ENCODE data around the gene FMN1.

The FMN1 gene

GRCh38 chr15:32818758-32819447, 375.6 kb downstream of the FMN1 start:
- no peak for DNase-seq (ENCODE audit: insufficient read length)
- peak; percentile 14 for FAIRE-seq
- no peak for TF ChIP-seq TAF1 (IDR thresholded peaks at IDR 0.05; ENCODE audit: borderline replicate concordance, low read depth, low read length)
- no peak for TF ChIP-seq POLR2A (IDR thresholded peaks at IDR 0.05; ENCODE audit: low read depth, low read length)
- no peak for TF ChIP-seq POLR2AphosphoS5 (IDR thresholded peaks at IDR 0.05; ENCODE audit: low read depth, low read length)

- TF ChIP-seq POLR2AphosphoS5 (IDR thresholded peaks at IDR 0.05; ENCODE audit: low read depth, low read length) (no peak), POLR2A (IDR thresholded peaks at IDR 0.05; ENCODE audit: low read depth, low read length) (no peak), TAF1 (IDR thresholded peaks at IDR 0.05; ENCODE audit: borderline replicate concordance, low read depth, low read length) (no peak)
- DNase-seq (ENCODE audit: insufficient read length) (no peak), FAIRE-seq (no peak)
These were observed 376.9 kb downstream of the FMN1 start for GRCh38 chr15:32817577-32817976.

- no peak for FAIRE-seq
- no peak for DNase-seq (ENCODE audit: insufficient read length)
These were observed 387.2 kb downstream of the FMN1 start for GRCh38 chr15:32807331-32807730.

GRCh38 chr15:32803631-32804030, 390.9 kb downstream of the FMN1 start:
- no peak for DNase-seq (ENCODE audit: insufficient read length)

More at GRCh38 chr15:32807331-32807730, 387.2 kb downstream of the FMN1 start:
- TF ChIP-seq TAF1 (IDR thresholded peaks at IDR 0.05; ENCODE audit: borderline replicate concordance, low read depth, low read length) = no peak
- no peak for TF ChIP-seq POLR2A (IDR thresholded peaks at IDR 0.05; ENCODE audit: low read depth, low read length)
- no peak for TF ChIP-seq POLR2AphosphoS5 (IDR thresholded peaks at IDR 0.05; ENCODE audit: low read depth, low read length)

GRCh38 chr15:32802286-32802936, 392.1 kb downstream of the FMN1 start:
- FAIRE-seq = no peak
- DNase-seq (ENCODE audit: insufficient read length) = no peak
- TF ChIP-seq POLR2A (IDR thresholded peaks at IDR 0.05; ENCODE audit: low read depth, low read length) (no peak), POLR2AphosphoS5 (IDR thresholded peaks at IDR 0.05; ENCODE audit: low read depth, low read length) (no peak), TAF1 (IDR thresholded peaks at IDR 0.05; ENCODE audit: borderline replicate concordance, low read depth, low read length) (no peak)

More at GRCh38 chr15:32803631-32804030, 390.9 kb downstream of the FMN1 start:
- no peak for TF ChIP-seq POLR2A (IDR thresholded peaks at IDR 0.05; ENCODE audit: low read depth, low read length)
- TF ChIP-seq TAF1 (IDR thresholded peaks at IDR 0.05; ENCODE audit: borderline replicate concordance, low read depth, low read length) = no peak
- TF ChIP-seq POLR2AphosphoS5 (IDR thresholded peaks at IDR 0.05; ENCODE audit: low read depth, low read length) = no peak
- no peak for FAIRE-seq

GRCh38 chr15:32799936-32800535, 394.5 kb downstream of the FMN1 start:
- no peak for DNase-seq (ENCODE audit: insufficient read length)
- TF ChIP-seq TAF1 (IDR thresholded peaks at IDR 0.05; ENCODE audit: borderline replicate concordance, low read depth, low read length) (no peak), POLR2A (IDR thresholded peaks at IDR 0.05; ENCODE audit: low read depth, low read length) (no peak), POLR2AphosphoS5 (IDR thresholded peaks at IDR 0.05; ENCODE audit: low read depth, low read length) (no peak)
- no peak for FAIRE-seq

GRCh38 chr15:32796856-32797255, 397.7 kb downstream of the FMN1 start:
- TF ChIP-seq TAF1 (IDR thresholded peaks at IDR 0.05; ENCODE audit: borderline replicate concordance, low read depth, low read length) (no peak), POLR2AphosphoS5 (IDR thresholded peaks at IDR 0.05; ENCODE audit: low read depth, low read length) (no peak), POLR2A (IDR thresholded peaks at IDR 0.05; ENCODE audit: low read depth, low read length) (no peak)
- FAIRE-seq (no peak), DNase-seq (ENCODE audit: insufficient read length) (no peak)

GRCh38 chr15:32794973-32795372, 399.5 kb downstream of the FMN1 start:
- no peak for DNase-seq (ENCODE audit: insufficient read length)
- FAIRE-seq = no peak
- TF ChIP-seq POLR2A (IDR thresholded peaks at IDR 0.05; ENCODE audit: low read depth, low read length) (no peak), TAF1 (IDR thresholded peaks at IDR 0.05; ENCODE audit: borderline replicate concordance, low read depth, low read length) (no peak), POLR2AphosphoS5 (IDR thresholded peaks at IDR 0.05; ENCODE audit: low read depth, low read length) (no peak)

- FAIRE-seq (no peak), DNase-seq (ENCODE audit: insufficient read length) (no peak)
- no peak for TF ChIP-seq POLR2AphosphoS5 (IDR thresholded peaks at IDR 0.05; ENCODE audit: low read depth, low read length)
- no peak for TF ChIP-seq TAF1 (IDR thresholded peaks at IDR 0.05; ENCODE audit: borderline replicate concordance, low read depth, low read length)
- TF ChIP-seq POLR2A (IDR thresholded peaks at IDR 0.05; ENCODE audit: low read depth, low read length) = no peak
These were observed 402.1 kb downstream of the FMN1 start for GRCh38 chr15:32792436-32792835.

- TF ChIP-seq TAF1 (IDR thresholded peaks at IDR 0.05; ENCODE audit: borderline replicate concordance, low read depth, low read length) = no peak
- TF ChIP-seq POLR2AphosphoS5 (IDR thresholded peaks at IDR 0.05; ENCODE audit: low read depth, low read length) = no peak
- TF ChIP-seq POLR2A (IDR thresholded peaks at IDR 0.05; ENCODE audit: low read depth, low read length) = no peak
- FAIRE-seq (no peak), DNase-seq (ENCODE audit: insufficient read length) (no peak)
These were observed 404.0 kb downstream of the FMN1 start for GRCh38 chr15:32790352-32790999.

- TF ChIP-seq POLR2A (IDR thresholded peaks at IDR 0.05; ENCODE audit: low read depth, low read length) (no peak), TAF1 (IDR thresholded peaks at IDR 0.05; ENCODE audit: borderline replicate concordance, low read depth, low read length) (no peak), POLR2AphosphoS5 (IDR thresholded peaks at IDR 0.05; ENCODE audit: low read depth, low read length) (no peak)
- FAIRE-seq (no peak), DNase-seq (ENCODE audit: insufficient read length) (no peak)
These were observed 406.6 kb downstream of the FMN1 start for GRCh38 chr15:32787949-32788348.

All from GM12892 (cell line).